Forelimb muscle (tissue), 1 donor: ENCODE measurements around the gene RABEP2. TPM values are rescaled to one million over a fixed set of nuclear protein-coding genes. Genes with fewer than 3 reads are reported as not detected.
A peak's percentile ranks its signal among the peaks of the same experiment; 100 is the strongest.
"Not testable (repeated sequence)": the region's sequence is repeated elsewhere in the genome, so short reads cannot be mapped to it uniquely, and the experiment has no call there.

ENCODE experiments used
- DNase-seq: peaks from one replicate; pipeline ENCODE4 v3.0.0-alpha.2; 2013; ENCODE audit warnings: low read depth
- polyA plus RNA-seq: library from polyadenylated mRNA; unstranded; fragments of 120-200 nt; gene quantifications from one replicate; pipeline ENCODE4 v1.2.1, GENCODE V29; 2013; ENCODE audit not compliant: insufficient read length

The RABEP2 gene
- polyA plus RNA-seq, 1 donor, result 13.2 TPM

- no peak for DNase-seq
Observed at GRCh38 chr16:28933171-28933570, 8.1 kb upstream of the RABEP2 start.

GRCh38 chr16:28932339-28933141 is 7.5 kb upstream of the RABEP2 start:
- DNase-seq, result no peak

- no peak for DNase-seq
Observed at GRCh38 chr16:28931801-28932225, 6.8 kb upstream of the RABEP2 start, which contains the start of gene CD19. Gene CD19 (plus strand): TSS chr16:28931971. CDS start chr16:28932001, 30 bp downstream.

- DNase-seq, result no peak
Observed at GRCh38 chr16:28930652-28931051, 5.6 kb upstream of the RABEP2 start.

GRCh38 chr16:28930203-28930602 is 5.2 kb upstream of the RABEP2 start:
- no peak for DNase-seq

GRCh38 chr16:28927815-28928214 is 2.8 kb upstream of the RABEP2 start:
- no peak for DNase-seq

- DNase-seq, result not testable (repeated sequence)
Observed at GRCh38 chr16:28926284-28926683, 1.2 kb upstream of the RABEP2 start.

- peak; percentile 69 for DNase-seq
Observed at GRCh38 chr16:28925386-28926228, 569 bp upstream of the RABEP2 start.

GRCh38 chr16:28924399-28924761 is 658 bp downstream of the RABEP2 start:
- no peak for DNase-seq

- no peak for DNase-seq
Observed at GRCh38 chr16:28923652-28924398, 1.2 kb downstream of the RABEP2 start.

GRCh38 chr16:28923231-28923587 is 1.8 kb downstream of the RABEP2 start:
- no peak for DNase-seq

GRCh38 chr16:28918698-28919097 is 6.3 kb downstream of the RABEP2 start:
- DNase-seq, result no peak

GRCh38 chr16:28917095-28917494 is 7.9 kb downstream of the RABEP2 start:
- DNase-seq, result no peak

GRCh38 chr16:28915181-28915580 is 9.9 kb downstream of the RABEP2 start:
- DNase-seq, result no peak

- no peak for DNase-seq
Observed at GRCh38 chr16:28913946-28914724, 10.9 kb downstream of the RABEP2 start.

GRCh38 chr16:28912558-28912957 is 12.5 kb downstream of the RABEP2 start:
- DNase-seq, result no peak

- no peak for DNase-seq
Observed at GRCh38 chr16:28910086-28911031, 14.7 kb downstream of the RABEP2 start.

- DNase-seq, result no peak
Observed at GRCh38 chr16:28905800-28906372, 19.2 kb downstream of the RABEP2 start.

GRCh38 chr16:28905229-28905754 is 19.7 kb downstream of the RABEP2 start:
- DNase-seq, result no peak

- DNase-seq, result no peak
Observed at GRCh38 chr16:28904828-28905227, 20.2 kb downstream of the RABEP2 start.
